Sciatic nerve (tissue), 1 donor: ENCODE measurements around the gene LRRC3C. TPM values are rescaled to one million over a fixed set of nuclear protein-coding genes. Genes with fewer than 3 reads are reported as not detected.

Experiments used
- total RNA-seq: library from RNA; stranded (reverse); fragmentation: NEBNext Ultra II Directional; extraction: Animal tissue kit (Norgen Biotek cat#: 25700); gene quantifications from one replicate; pipeline ENCODE4 v1.2.1, GENCODE V29; 2021
- donor health status: DM: no; HTN: no; CAD: no.

Gene LRRC3C
- total RNA-seq, 1 donor from 2014 or later: not detected

Other genes starting within 250 kb of the LRRC3C start
- 16.0 TPM for gene PGAP3, start 239.7 kb upstream of the LRRC3C start, total RNA-seq
- gene ERBB2, start 227.7 kb upstream of the LRRC3C start, total RNA-seq: 131 TPM
- gene MIEN1, start 197.2 kb upstream of the LRRC3C start, total RNA-seq: 18.5 TPM
- gene GRB7, start 189.8 kb upstream of the LRRC3C start, total RNA-seq: 1.6 TPM
- gene IKZF3, start 63.4 kb upstream of the LRRC3C start, total RNA-seq: 2.6 TPM
- not detected for gene ZPBP2, start 59.5 kb upstream of the LRRC3C start, total RNA-seq
- gene GSDMB, start 9.1 kb upstream of the LRRC3C start, total RNA-seq: 15.2 TPM
- 39.1 TPM for gene ORMDL3, start 131 bp upstream of the LRRC3C start, total RNA-seq
- 1.5 TPM for gene GSDMA, start 35.3 kb downstream of the LRRC3C start, total RNA-seq
- 68.7 TPM for gene PSMD3, start 53.1 kb downstream of the LRRC3C start, total RNA-seq
- 2.3 TPM for gene CSF3, start 87.7 kb downstream of the LRRC3C start, total RNA-seq
- 74.7 TPM for gene MED24, start 126.7 kb downstream of the LRRC3C start, total RNA-seq
- 72.0 TPM for gene THRA, start 135.2 kb downstream of the LRRC3C start, total RNA-seq
- gene NR1D1, start 172.9 kb downstream of the LRRC3C start, total RNA-seq: 69.8 TPM
- gene MSL1, start 194.2 kb downstream of the LRRC3C start, total RNA-seq: 108 TPM
- gene CASC3, start 212.8 kb downstream of the LRRC3C start, total RNA-seq: 135 TPM
- gene RAPGEFL1, start 249.7 kb downstream of the LRRC3C start, total RNA-seq: 21.2 TPM